WERI-Rb-1 (cell line): Measurements from ENCODE around the gene NUFIP2.

Experiments used
- DNase-seq: peaks from one replicate; pipeline ENCODE4 v3.0.0-alpha.2; 2020
- H3K27ac ChIP-seq: fragments of 250-450 bp; sonication (Bioruptor Pico); 2 replicates; pipeline ENCODE4 v1.5.1; 2020; ENCODE audit warnings: mild to moderate bottlenecking, moderate library complexity
- H3K27me3 ChIP-seq: fragments of 250-450 bp; sonication (Bioruptor Pico); 2 replicates; pipeline ENCODE4 v1.5.1; 2021; ENCODE audit warnings: mild to moderate bottlenecking, low read depth, moderate library complexity; ENCODE audit not compliant: insufficient read depth, severe bottlenecking
- H3K36me3 ChIP-seq: fragments of 250-450 bp; sonication (Bioruptor Pico); 2 replicates; pipeline ENCODE4 v1.5.1; 2020; ENCODE audit warnings: mild to moderate bottlenecking, moderate library complexity
- H3K4me3 ChIP-seq: 2 replicates; pipeline ENCODE4 v1.5.1; 2011; ENCODE audit warnings: low read depth, mild to moderate bottlenecking, control low read depth, low read length
- H3K9me3 ChIP-seq: fragments of 250-450 bp; sonication (Bioruptor Pico); 2 replicates; pipeline ENCODE4 v1.5.1; 2021; ENCODE audit warnings: mild to moderate bottlenecking, moderate library complexity; ENCODE audit not compliant: severe bottlenecking
- TF ChIP-seq, protein P1 (sequence below): IDR thresholded peaks from 2 replicates; pipeline ENCODE4 v1.5.1; 2011; ENCODE audit warnings: low read depth, mild to moderate bottlenecking, control low read depth, inconsistent platforms, low read length

Gene NUFIP2

GRCh38 chr17:29214215-29215146 is 79.5 kb downstream of the NUFIP2 start:
- Histone ChIP-seq H3K36me3 (no peaks in the 10 kb centered on the region), H3K4me3 (no peak overlapping the region), H3K9me3 (no peaks in the 10 kb centered on the region), H3K27me3 (no peaks in the 10 kb centered on the region), H3K27ac (no peak overlapping the region)
- TF ChIP-seq, protein P1, sequence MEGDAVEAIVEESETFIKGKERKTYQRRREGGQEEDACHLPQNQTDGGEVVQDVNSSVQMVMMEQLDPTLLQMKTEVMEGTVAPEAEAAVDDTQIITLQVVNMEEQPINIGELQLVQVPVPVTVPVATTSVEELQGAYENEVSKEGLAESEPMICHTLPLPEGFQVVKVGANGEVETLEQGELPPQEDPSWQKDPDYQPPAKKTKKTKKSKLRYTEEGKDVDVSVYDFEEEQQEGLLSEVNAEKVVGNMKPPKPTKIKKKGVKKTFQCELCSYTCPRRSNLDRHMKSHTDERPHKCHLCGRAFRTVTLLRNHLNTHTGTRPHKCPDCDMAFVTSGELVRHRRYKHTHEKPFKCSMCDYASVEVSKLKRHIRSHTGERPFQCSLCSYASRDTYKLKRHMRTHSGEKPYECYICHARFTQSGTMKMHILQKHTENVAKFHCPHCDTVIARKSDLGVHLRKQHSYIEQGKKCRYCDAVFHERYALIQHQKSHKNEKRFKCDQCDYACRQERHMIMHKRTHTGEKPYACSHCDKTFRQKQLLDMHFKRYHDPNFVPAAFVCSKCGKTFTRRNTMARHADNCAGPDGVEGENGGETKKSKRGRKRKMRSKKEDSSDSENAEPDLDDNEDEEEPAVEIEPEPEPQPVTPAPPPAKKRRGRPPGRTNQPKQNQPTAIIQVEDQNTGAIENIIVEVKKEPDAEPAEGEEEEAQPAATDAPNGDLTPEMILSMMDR, result no peak
- DNase-seq, result no peak

- H3K27me3 ChIP-seq, result no peaks in the 10 kb centered on the region
- no peaks in the 10 kb centered on the region for H3K36me3 ChIP-seq
- no peak overlapping the region for H3K27ac ChIP-seq
- TF ChIP-seq, protein P1, result no peak
- no peak overlapping the region for H3K4me3 ChIP-seq
- no peaks in the 10 kb centered on the region for H3K9me3 ChIP-seq
- DNase-seq, result no peak
These were observed 81.2 kb downstream of the NUFIP2 start for GRCh38 chr17:29212681-29213121.

DNA sequence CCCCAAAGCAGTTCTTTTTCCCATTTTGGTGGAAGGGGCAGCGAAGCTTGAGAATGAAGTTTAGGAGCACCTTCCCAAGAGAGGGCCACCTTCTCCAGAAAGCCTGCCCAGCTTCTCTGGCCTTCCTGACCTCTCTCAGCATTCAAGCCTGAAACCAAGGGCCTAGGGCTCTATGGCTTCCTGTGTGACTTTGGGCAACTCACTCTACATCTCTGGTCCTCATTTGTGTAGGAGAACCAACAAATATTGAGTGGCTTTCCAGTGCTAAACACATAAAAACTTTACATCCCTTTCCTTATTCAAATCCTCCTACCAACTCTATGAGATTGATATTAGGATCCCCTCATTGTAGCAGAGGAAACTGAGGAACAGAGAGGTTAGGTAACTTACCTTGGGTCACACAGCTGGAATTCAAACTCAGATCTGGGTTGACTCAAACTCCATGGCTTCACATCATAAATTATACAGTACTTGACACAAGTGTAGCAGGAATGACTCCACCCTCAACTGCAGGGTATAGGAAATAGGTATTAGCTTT is 81.8 kb downstream of the NUFIP2 start:
- Histone ChIP-seq H3K36me3 (no peaks in the 10 kb centered on the region), H3K27me3 (no peaks in the 10 kb centered on the region), H3K27ac (no peak overlapping the region), H3K4me3 (no peak overlapping the region), H3K9me3 (no peaks in the 10 kb centered on the region)
- DNase-seq, result no peak
- TF ChIP-seq, protein P1, result no peak

DNA sequence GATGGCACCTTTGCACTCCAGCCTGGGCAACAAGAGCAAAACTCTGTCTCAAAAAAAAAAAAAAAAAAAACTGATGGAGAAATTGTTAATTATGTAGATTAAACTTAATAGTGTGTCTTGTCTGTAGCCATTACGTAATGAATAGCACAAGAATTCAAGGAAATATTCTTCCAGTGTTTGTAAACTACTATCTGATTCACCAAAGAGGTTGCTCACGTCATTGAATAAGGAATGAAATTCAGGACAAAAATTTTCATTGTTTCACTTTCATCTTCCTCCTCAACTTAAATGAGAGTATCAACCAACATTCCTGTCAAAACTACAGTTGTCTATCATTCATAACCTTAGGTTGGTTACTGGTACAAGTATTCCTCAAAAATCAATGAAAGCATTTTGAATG is 83.1 kb downstream of the NUFIP2 start:
- DNase-seq, result no peak
- no peaks in the 10 kb centered on the region for H3K9me3 ChIP-seq
- TF ChIP-seq, protein P1, result no peak
- H3K36me3 ChIP-seq, result no peaks in the 10 kb centered on the region
- H3K4me3 ChIP-seq, result no peak overlapping the region
- H3K27me3 ChIP-seq, result no peaks in the 10 kb centered on the region
- H3K27ac ChIP-seq, result no peak overlapping the region

- Histone ChIP-seq H3K27ac (no peak overlapping the region), H3K4me3 (no peak overlapping the region), H3K27me3 (no peaks in the 10 kb centered on the region), H3K36me3 (no peaks in the 10 kb centered on the region), H3K9me3 (no peaks in the 10 kb centered on the region)
- DNase-seq, result no peak
- TF ChIP-seq, protein P1, result no peak
These were observed 84.9 kb downstream of the NUFIP2 start for GRCh38 chr17:29209073-29209472.
